NCI-H446 treated with DMSO at 0.1 percent for 48 hours (cell line): Measurements from ENCODE around the gene ADAM22.

Source experiments
- DNase-seq: peaks from one replicate; lab custom pipeline; 2025; lab: John Stamatoyannopoulos, UW

Gene ADAM22

DNA sequence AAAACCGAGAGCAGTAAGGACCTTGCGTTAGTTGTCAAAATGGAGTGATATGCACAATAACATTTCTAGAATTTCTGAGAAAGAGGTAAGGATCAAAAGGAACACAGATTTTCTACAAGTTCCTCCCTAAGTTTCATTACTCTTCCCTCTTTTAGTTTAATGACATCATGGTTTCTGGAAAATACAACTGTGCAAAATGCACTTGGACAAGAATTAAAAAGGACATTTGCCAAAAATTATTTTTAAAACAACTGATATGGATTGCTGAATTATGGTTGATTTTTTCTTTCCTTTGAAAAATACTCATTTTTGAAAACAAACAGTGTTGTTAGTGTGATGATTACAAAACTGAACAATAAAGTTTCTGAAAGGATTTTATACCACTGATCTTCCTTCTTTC, 233.7 kb downstream of the ADAM22 start:
- DNase-seq: no peak

DNA sequence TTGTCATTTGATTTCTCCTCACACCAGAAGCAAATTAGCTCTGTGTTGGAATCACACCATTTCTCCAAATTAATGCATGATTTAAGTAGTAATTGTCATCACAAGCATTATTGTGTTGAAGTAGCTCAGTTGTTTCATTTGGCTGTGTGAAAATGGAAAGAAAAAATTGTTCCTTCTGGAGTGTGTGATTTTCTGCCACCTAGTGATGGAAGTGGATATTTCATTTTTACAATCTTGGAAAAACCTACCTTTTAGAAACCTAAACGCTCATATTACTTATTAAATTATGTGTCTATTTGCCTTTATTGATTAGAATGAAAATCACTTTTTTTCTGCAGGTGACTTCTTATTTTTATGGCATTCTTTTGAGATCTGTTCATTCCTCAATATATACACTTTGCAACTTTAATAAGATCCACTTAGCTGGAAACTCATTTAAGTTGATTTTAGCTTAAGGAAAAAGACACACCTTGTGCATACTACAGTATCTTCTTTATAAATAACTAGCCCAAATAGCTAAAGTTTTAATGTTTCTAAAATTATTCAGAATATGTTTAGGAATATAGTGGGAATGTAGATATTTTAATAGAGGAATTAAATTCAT, 235.8 kb downstream of the ADAM22 start:
- no peak for DNase-seq

DNA sequence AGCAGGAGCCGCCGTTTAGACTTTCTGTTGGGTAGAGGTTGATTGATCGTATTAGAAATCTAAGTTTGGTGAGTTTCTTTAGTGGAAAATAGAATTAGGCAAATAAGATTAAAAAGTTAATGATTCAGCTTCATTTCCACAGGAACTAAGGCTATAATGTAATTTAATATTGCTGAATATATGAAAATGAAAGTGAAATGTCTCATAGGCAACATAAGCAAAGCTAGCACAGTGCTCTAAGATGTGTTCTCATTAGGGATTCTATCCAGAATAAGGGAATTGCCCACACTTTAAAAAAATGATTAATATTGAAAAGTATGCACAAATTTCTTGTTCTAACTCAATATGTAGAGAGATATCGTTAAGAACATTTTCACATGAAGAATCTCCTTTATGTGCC, 238.8 kb downstream of the ADAM22 start:
- no peak for DNase-seq

DNA sequence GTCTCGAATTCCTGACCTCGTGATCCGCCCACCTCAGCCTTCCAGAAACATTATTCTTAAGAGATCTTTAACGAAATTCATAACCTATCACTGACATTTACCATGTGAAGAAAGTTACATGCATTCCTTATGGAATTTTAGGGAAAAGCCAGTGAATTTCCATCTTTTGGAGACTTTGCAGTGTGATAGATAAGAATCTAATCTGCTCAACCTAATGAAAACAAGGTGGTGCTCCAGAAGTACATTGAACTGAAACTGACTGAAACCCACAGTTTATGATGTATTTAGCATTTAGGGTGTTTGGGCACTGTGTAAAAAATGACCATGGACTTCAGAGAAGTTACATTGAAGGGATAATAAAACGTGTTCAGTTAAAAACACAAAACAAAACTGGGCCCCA, 242.1 kb downstream of the ADAM22 start:
- DNase-seq: no peak

DNA sequence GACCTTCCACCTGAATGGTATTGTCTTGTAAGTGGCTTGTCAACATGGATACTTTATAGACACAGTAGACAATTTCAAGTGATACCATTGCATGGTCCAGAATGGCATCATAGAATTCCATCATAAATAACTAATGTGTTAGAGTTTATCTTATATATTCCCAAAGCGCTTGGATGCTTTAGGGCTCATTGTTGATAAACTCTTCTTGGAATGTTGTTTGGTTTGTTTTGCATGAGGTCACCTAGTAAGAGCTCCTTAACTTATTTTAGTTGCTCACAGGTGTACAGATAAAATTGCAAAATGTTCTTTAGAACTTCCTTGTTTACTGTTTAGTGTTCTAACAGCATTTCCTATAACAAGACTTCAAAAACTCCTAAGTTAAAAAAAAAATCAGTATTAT, 249.0 kb downstream of the ADAM22 start:
- DNase-seq: no peak

DNA sequence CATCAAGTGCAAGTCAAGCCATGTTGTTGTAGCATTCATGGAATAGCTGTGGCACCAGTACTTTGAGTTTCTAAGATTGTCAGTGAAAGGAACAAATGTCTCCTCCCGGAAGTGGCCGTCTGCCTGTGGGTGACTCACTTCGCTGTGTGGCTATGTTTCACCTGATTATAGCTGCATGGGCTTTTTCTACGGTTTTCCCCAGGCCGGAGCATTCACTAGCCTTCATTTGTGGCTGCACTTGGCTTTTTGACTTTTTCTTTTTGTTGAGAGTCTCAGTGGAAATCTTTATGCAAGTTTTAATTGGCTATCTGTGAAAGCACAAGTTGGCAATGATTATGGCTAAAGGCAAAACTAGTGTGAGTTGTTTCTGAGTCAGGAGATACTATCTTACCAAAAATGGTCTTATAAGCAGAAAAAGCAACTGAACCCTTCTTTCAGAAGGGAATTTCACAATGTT, 250.8 kb downstream of the ADAM22 start:
- DNase-seq: no peak

DNA sequence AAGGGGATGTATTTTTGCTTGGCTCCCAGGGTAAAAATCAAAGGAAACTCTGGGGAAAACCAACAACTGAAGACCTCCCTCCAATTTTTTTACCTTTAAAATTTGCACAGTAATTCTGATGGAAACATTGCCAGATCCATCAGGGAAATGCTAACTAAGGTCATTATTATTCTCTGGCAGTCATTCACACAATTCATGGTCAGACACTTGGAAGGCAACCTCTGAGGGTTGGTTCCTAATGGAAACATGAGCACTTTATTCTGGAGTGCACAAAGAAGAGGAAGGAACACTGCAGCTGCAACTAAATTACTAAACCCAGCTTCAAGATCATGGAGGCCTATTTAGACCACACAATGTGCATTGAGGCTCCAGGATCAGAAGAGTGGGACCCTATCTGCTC, 251.6 kb downstream of the ADAM22 start:
- DNase-seq: no peak

DNA sequence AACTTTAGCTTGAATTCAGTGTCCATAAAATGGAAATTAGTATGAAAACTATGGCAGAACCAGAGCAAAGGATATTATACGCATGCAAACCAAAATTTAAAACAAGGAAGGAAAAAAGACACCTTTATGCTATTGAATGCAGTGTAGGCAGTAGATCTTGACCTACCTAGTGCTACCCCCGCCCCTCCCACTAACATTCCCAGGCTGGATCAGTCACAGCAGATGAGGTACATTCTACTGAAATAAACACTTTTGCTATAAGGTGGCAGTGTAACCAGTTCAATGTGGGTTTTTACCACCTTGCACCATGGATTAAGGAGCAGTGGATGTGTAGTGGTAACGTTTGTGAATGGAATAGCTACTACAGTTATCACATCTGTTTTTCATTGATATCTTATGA, 257.9 kb downstream of the ADAM22 start:
- DNase-seq: no peak

DNA sequence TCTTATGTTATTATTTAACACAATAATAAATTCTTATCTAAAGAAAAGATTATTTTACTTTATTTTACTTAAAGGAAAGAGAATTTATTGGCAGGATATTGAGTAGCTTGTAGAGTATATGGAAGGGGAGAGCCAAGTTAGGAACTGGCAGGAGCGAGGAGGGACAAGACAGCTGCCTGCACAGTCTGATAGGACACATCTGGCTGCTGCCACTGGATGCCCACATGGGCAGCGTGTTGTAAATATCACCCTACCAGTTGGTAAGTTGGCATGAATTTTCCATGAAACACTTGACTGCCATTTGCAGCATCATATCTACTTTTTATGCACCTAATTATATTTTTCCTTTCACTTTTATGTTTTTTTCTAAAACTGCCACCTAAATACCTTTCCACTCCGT, 266.2 kb downstream of the ADAM22 start:
- DNase-seq: no peak

DNA sequence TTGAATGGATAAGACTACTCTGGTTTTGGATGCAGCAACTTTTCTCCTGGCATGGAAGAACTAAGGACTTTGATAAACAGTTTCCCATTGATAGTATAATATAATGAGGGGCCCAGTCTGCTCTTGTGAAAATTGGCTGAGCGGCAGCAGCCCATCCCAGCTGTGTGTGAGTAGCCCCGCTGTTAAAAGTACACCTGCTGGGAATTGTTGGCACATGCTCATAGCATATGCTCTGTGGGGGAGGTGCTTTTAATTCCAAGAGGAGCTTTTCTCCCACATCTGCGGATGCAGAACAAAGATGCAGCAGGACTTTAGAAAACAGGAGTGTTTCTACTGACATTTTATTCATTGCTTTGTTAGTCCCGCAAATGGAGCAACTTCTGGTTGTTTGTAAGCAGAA, 266.7 kb downstream of the ADAM22 start:
- DNase-seq: no peak

DNA sequence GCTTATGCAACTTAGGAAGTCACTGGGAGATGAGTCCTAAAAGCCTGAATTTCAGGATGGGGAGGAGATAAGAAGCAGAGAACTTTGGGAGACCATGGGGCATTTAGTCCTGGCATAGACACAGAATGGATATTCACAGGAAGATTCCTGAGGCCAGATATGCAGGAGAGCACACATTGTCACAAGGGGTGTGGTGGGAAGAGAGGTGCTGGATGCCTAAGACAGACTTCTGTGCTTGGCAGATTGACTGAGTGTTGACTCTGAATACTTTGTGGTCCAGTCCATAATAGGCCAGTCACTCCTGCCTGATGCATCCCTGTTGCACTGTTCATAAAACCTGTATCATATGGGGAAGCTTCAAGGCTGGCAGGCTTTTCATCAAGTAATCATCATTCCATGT, 267.3 kb downstream of the ADAM22 start:
- no peak for DNase-seq

DNA sequence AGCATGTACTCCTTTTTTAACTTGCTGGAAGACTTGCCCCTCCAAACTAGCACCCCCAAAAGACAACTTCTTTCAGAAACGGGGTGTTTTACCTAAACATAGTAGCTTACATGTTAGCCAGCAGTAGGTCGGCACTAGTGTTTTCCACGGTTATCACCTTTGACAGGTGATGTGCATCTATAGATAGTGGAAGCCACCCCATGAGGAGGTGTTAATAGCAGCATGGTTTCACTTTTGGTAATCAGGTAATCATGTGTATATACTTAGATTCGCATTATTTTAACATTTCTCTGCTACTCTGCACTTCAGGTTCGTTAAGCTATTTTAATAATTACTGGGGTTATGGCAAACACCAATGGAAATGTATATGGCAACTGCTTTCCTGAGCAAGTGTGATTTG, 268.2 kb downstream of the ADAM22 start:
- no peak for DNase-seq

DNA sequence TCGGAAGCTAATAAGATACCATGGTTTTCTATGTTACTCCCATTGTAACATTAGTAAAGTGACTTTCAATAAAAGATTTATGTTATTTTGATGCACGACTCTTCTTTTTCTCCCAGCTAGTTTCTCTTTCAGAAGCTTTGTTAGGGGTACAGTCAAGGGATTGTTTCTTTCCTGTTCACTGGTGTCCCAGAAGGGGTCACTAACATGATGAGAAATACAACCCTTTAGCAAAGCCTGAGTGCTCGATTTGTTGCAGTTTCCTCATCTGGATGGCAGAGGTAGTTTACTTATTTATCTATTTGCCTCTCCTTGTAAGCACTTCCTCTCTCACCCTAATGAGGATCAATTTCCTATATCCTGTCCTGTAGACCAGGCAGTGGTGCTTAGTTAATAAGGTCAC, 268.7 kb downstream of the ADAM22 start:
- no peak for DNase-seq

DNA sequence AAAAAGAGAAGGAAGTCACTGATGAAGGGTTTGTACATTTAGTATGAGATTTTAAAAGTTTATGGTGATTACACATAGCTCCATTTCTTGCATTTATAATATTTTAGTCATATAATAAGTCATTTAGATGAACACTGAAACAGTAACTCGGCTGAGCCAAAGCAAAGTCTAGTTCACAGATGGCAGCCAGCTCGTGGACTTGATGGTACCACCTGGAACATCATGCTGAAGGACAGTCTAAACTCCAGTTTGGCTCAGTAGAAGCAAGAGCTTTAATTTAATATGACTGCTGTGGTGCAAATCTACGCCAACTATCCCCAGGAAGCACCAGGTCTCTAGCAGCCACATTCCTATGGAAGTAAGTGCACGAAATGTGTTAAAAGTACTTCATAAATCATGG, 269.4 kb downstream of the ADAM22 start:
- DNase-seq: no peak

DNA sequence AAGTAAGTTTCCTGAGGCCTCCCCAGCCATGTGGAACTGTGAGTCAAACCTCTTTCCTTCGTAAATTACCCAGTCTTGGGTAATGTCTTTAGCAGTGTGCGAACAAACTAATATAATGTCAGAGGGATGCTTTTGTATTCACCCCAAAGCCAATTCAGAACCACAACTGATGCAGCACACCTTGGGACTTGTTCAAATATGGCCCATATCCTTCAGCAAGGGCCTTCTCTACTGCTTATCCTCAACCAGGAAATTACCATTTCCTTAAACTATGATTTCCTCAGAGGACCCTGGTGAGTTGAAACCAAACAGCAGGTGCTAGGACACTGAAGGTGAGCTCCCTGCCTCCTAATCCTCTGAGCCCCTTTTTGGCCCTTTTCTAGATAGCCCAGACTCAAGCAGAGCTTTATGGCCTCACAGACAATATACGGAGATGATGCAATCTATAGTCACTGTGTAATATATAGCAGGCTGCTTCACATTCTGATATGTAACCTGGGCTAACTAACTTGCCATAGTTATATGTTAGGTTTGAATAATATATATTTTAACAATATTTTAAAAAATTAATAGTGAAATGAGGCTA, 270.6 kb downstream of the ADAM22 start:
- no peak for DNase-seq

DNA sequence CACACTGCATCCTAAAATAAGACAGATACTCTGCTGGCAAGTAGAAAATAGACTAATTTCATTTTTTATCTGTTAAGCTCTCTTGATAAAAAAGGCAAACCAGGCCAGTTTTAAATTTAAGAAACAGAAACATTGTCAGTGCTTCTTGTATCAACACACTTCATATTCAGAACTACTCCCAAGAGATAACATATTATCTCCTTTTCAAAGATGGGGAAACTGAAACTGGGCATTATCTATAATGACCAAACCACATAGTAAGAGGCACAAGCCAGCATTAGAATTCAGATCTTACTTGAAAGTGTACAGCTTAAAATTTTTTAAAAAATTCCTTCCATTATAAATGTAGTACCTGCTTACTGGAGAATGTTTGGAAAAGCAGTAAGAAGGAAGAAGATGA, 271.1 kb downstream of the ADAM22 start:
- no peak for DNase-seq

DNA sequence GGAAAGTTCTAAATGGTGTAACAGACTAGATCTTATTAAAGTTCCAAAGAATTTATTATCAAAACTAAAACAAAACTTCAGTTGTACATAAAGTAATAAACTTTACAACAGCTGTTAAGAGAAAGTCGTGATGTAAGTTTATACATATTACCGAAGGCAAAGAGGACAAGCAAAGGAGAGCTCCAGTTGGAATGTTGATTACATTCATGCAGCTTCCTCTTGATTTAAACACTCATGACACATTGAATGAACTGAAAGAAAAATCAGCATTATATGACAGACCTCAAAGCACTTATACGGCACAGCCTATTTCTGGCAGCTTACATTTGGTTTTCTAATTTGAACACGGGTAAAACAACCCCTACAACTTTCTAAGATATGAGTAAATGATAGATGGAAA, 272.2 kb downstream of the ADAM22 start:
- no peak for DNase-seq

DNA sequence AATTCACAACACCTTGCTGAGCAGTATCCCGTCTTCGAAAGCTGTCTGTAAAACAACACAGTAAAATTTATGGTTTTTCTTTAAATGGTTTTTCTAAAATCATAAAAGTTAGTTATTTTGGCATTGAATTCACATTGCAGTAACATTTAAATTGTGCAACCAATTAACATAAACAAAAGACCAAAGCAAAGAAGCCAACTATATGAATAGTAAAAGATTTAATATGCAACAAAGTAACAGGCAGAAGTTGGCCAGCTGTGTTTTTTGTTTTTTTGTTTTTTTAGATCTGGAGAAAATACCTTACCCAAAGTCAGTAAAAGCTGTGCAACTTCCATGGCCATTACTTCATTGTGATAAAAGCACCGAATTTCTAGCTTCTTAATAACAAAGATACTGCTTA, 274.5 kb downstream of the ADAM22 start:
- DNase-seq: no peak

DNA sequence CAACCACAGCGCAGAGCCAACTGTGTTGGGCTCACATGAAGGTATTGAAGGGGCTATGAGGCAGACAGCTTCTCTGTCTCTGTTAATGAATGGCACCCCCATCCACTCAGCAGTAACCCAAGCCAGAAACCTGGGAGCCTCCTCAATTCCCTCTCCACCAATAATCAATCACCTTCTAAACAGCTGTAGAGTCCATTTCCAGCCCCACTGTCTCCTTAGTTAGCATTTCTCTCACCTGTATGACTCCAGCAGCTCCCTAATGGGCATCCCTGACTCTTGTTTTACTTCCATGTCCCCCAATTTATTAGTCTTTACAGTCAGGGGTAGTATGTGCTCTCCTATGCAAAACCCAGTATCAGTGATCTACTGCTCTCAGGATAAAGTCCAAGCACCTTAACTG, 278.9 kb downstream of the ADAM22 start:
- no peak for DNase-seq

DNA sequence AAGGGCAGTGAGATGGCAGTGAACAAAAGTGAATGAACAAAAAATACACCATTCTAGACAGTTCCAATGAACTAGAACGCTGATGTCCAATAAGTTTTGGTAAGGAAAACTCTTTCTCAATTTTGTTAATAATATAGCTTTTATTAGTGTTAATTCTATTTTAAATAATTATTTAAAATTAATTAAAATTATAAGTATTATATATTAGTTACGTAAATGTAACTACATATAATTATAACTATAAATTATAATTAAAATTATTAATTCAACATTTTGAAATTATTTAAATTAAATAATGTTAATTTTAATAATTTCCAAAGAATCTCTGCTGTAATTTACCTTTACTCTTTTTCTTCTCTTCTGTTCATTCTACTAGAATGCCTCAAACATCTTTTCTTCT, 280.4 kb downstream of the ADAM22 start:
- DNase-seq: no peak

DNA sequence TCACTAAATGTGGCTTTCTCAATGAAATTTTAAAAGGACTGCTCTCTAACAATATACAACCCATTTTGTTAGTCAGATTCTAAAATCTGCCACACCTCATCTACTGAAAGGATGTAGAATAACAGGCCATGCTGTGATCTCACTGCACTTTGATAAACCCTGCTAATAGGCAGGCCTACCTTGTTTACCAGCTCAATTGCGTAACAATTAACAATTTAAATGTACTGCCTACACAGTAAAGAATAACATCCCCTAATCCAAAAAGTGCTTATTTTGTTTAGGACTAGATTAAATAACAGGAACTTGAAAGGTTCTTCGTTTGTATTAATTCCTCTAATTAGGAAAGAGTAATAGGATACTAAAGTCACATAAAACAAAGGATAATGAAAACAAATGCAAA, 281.2 kb downstream of the ADAM22 start:
- no peak for DNase-seq

DNA sequence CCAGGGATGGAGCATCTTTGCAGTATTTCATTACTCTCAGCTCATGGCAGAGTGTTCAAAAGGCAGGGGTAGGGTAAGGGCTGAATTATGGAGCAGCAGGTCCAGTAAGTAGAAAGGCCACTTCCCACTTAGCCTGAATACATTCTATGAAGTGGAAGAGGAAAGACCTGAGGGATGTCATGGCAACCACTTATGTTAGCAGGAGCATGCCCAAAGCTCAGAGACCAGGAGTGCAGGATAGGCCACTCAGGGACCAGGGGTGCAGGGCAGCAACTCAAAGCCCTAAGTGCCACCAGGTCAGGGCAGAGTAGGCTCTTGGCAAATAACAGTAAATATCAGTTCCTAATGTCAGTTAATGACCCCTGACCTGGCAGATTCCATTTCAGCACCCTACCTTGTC, 282.2 kb downstream of the ADAM22 start:
- no peak for DNase-seq

DNA sequence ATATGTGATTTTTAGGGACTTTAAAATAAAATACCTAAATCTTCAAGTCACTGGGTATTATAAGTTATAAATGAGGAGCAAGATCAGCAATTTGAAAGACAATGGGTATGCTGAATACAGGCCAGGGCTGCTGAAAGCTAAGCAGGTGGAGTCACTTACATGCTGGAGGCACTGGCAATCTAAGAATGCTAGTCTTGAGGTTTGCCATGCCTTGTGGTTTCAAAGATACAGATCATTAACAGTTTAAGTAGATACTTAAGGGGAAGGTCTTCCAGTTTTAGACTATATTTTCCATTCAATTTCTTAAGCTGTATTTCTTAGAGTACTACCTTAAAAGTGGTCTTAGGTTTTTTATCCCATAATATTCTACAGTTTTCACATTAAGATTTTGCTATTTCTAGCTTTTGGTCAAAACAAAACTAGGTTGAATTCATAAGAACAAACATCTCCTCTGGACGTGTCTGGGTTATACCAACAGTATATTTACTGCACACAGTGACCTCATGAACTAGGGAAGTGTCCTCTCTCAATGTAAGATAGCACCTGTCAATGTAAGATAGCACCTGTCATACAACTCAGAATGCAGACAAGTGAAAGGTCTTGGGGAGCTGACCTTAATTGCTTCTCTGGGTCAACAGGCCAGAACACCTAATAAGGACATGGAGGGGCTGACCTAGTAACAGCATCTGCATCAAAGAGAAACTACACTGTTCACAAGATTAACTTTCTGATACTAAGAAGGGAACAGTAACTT, 283.8 kb downstream of the ADAM22 start:
- no peak for DNase-seq

DNA sequence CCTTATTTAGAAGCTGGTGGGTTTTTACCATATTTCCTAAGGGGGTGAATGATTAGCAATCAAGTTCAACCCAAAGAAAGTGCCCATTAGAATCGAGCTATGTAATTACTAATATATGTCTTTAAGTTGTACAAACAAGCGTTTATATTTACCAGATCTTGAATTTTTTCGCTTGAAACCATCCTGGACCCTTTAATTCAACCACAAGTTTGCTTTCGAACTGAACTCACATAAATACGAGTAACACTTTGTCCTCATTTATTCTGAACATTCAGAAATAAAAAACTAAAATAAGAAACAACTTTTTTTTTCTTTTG, 284.3 kb downstream of the ADAM22 start:
- no peak for DNase-seq
